Adrenal gland (tissue), 5 donors: Measurements from ENCODE around the gene NOL12.

Experiments used
- POLR2A ChIP-seq, 2 donors: fragments of 450-650 bp; IDR thresholded peaks; one replicate each; pipeline ENCODE4 v1.6.1; 2017; ENCODE audit warnings: antibody characterized with exemption in 2 of 2, mild to moderate bottlenecking in 2 of 2, moderate library complexity in 1 of 2
- TF ChIP-seq, protein P1 (sequence below), 6 experiments: fragments of 450-650 bp in 4 of 6; fragments of 200-600 bp in 2 of 6; sonication (generic) in 1 of 6; IDR thresholded peaks; 1 replicate in 5 of 6; 2 replicates in 1 of 6; pipeline versions ENCODE4 v1.5.1 to v1.8.0; 2016 to 2021; ENCODE audit warnings: antibody characterized with exemption in 6 of 6, mild to moderate bottlenecking in 2 of 6, moderate library complexity in 1 of 6
- donor health status: DM: no; HTN: no; CAD: no.

DNA sequence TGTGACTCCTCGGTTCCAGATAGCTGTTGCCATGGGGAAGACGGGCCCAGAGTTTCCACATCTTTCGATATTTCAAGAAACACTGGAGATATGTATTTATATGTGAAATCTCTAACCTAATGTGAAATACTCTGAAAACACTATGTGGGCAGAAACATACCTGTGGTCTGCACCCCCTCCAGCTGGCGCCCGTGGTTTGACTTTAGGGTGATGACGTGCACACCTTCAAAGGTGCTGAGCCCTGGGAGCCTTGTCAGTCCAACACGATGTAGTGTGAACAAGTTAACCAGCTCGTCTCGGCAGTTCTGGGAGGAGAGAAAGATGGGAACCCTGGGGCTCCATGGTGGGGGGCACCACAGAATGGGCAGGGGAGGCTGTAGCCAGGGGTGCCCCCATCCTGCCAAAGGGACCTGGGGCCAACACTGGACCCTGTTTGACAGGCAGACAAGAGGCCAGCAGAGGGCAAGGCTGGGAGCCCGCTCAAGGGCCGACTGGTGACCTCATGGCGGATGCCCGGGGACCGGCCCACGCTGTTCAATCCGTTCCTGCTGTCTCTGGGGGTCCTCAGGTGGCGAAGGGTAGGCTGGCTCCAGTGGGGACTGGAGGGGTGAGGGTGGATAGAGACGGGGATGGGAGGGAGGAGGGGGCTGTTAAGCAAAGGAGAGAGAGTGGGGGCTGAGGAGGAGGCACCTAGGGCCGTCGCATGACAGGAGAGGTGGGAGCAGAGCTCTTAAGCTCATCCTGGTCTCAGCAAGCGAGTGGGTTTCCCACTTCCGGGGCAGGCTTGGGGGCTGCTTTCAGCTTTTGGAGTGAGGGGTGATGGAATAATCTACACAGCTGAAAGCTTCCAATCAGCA, 54.5 kb downstream of the NOL12 start:
- TF ChIP-seq, protein P1, sequence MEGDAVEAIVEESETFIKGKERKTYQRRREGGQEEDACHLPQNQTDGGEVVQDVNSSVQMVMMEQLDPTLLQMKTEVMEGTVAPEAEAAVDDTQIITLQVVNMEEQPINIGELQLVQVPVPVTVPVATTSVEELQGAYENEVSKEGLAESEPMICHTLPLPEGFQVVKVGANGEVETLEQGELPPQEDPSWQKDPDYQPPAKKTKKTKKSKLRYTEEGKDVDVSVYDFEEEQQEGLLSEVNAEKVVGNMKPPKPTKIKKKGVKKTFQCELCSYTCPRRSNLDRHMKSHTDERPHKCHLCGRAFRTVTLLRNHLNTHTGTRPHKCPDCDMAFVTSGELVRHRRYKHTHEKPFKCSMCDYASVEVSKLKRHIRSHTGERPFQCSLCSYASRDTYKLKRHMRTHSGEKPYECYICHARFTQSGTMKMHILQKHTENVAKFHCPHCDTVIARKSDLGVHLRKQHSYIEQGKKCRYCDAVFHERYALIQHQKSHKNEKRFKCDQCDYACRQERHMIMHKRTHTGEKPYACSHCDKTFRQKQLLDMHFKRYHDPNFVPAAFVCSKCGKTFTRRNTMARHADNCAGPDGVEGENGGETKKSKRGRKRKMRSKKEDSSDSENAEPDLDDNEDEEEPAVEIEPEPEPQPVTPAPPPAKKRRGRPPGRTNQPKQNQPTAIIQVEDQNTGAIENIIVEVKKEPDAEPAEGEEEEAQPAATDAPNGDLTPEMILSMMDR (IDR thresholded peaks at IDR 0.05), result no peak
- TF ChIP-seq POLR2A (IDR thresholded peaks at IDR 0.05), result no peak
